ENCODE measurements around the gene IL12RB2.

IL12RB2 gene

DNA sequence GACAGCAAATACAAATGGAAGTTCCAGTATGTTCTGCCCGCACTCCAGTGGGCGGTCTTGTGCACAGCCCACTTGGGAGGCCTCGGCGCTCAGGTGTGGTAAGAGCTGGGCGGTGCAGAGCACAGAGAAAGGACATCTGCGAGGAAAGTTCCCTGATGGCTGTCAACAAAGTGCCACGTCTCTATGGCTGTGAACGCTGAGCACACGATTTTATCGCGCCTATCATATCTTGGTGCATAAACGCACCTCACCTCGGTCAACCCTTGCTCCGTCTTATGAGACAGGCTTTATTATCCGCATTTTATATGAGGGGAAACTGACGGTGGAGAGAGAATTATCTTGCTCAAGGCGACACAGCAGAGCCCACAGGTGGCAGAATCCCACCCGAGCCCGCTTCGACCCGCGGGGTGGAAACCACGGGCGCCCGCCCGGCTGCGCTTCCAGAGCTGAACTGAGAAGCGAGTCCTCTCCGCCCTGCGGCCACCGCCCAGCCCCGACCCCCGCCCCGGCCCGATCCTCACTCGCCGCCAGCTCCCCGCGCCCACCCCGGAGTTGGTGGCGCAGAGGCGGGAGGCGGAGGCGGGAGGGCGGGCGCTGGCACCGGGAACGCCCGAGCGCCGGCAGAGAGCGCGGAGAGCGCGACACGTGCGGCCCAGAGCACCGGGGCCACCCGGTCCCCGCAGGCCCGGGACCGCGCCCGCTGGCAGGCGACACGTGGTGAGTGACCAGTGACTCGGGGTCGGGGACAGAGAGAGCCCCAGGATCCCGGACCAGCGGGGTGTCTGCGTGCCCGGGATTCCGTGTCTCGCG lies at the start of gene IL12RB2:
IL12RB2 (plus strand) TSS at position 623 of the 810 bp plus-strand sequence. CDS start 12,496 bp downstream, outside the sequence.
- DNase-seq (ENCODE audit: low spot score) = no peak

- no peak for DNase-seq (ENCODE audit: low spot score)
These were observed 46.0 kb upstream of the IL12RB2 start for GRCh38 chr1:67261680-67262079.

DNA sequence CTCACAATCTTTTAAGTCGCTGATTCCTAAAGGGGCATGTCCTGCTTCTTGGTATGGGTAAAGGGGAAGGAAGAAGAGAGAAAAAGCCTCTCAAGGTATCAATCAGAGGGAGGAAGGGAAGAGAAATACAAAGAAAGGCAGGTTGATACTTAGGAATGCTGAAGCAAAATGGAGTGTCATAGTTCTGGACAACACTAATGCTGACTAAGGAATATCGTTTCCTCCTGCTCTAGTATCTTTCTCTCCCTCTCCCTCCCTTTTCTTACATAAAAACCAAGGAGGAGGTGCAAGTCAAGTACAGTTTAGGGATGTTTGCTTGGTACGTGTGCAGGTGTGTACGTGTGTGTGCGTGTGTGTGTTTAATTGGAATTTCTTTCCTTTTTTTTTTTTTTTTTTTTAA lies 44.9 kb upstream of the IL12RB2 start:
- no peak for DNase-seq (ENCODE audit: low spot score)

- DNase-seq (ENCODE audit: low spot score) = no peak
These were observed 43.5 kb upstream of the IL12RB2 start for GRCh38 chr1:67264152-67264551.

DNA sequence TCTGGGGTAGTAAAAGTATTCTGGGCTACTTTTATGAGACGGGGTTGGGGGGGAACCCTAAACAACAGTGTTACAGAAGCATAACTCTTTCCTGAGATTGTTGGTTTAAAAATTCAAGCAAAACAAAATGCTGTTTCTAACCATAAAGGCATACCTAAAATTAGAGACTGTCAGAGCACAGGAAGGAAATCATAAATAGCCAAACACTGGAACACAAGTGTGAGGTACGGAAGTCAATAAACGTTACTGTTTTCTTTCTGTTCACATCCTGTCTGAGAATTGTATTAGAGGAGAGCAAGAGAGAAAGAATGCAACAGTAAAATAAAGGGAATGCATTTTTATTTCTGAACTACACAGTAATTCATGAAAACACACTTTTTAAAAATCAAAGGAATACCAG lies 42.8 kb upstream of the IL12RB2 start:
- DNase-seq (ENCODE audit: low spot score) = peak; percentile 17

GRCh38 chr1:67269061-67269460 lies 38.6 kb upstream of the IL12RB2 start:
- DNase-seq (ENCODE audit: low spot score) = no peak

DNA sequence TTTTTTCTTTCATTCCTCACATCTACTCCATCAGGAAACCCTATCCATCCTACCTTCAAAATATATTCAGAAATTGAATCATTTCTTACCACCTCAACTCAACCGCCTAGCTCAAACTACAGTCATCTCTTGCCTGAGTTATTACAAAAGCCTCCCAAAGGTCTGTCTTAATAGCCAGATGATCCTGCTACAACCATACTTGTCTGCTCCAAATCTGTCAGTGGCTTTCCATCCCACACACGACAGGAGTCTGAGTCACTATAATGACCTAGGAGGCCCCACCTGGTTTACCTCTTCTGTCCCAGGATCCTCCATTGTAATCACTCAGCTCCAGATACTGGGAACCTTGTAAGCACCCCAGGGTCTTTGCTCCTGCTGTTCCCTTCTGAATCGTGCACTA lies 37.1 kb upstream of the IL12RB2 start:
- DNase-seq (ENCODE audit: low spot score) = no peak

GRCh38 chr1:67273591-67273990 lies 34.1 kb upstream of the IL12RB2 start:
- no peak for DNase-seq (ENCODE audit: low spot score)

GRCh38 chr1:67274623-67275325 lies 32.9 kb upstream of the IL12RB2 start:
- no peak for DNase-seq (ENCODE audit: low spot score)

DNA sequence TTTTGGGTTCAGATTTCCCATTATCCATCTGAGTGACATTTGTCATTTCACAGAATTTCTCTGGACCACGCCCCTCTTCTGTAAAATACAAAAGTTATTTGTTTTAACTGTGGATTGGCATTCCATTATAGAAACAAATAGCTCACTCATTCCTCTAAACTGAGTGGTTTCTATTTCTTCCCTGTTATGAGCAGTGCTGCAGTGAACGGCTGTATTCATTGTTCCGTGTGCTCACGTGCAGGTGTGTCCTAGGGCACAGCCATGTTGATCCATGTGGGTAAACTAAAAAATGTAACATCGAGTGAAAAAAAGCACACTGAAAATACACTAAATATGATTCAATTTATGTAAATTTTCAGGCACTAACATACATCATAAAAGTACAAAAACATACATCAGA lies 27.0 kb upstream of the IL12RB2 start:
- no peak for DNase-seq (ENCODE audit: low spot score)

GRCh38 chr1:67281244-67281643 lies 26.4 kb upstream of the IL12RB2 start:
- no peak for DNase-seq (ENCODE audit: low spot score)

- DNase-seq (ENCODE audit: low spot score) = no peak
These were observed 21.7 kb upstream of the IL12RB2 start for GRCh38 chr1:67285780-67286488.

- no peak for DNase-seq (ENCODE audit: low spot score)
These were observed 17.4 kb upstream of the IL12RB2 start for GRCh38 chr1:67290236-67290635.

GRCh38 chr1:67294836-67295617 lies 12.6 kb upstream of the IL12RB2 start:
- no peak for DNase-seq (ENCODE audit: low spot score)

DNA sequence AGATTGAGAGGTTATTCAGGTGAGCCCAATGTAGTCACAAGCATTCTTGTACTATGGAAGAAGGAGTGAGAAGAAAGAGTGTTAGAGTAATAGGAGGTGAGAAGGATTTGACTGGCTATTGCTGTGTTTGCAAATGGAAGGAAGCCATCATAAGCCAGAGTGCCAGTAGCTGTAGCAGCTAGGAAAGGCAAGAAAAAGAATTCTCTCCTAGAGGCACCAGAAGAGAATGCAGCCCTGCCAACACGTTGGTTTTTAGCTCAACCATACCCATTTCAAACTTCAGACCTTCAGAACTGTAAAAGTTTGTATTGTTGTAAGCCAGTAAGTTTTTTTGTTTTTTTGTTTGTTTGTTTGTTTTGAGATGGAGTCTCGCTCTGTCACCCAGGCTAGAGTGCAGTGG lies 8.9 kb upstream of the IL12RB2 start:
- no peak for DNase-seq (ENCODE audit: low spot score)

GRCh38 chr1:67299296-67299695 lies 8.4 kb upstream of the IL12RB2 start:
- DNase-seq (ENCODE audit: low spot score) = no peak

- no peak for DNase-seq (ENCODE audit: low spot score)
These were observed 7.1 kb upstream of the IL12RB2 start for GRCh38 chr1:67300561-67300960.

DNA sequence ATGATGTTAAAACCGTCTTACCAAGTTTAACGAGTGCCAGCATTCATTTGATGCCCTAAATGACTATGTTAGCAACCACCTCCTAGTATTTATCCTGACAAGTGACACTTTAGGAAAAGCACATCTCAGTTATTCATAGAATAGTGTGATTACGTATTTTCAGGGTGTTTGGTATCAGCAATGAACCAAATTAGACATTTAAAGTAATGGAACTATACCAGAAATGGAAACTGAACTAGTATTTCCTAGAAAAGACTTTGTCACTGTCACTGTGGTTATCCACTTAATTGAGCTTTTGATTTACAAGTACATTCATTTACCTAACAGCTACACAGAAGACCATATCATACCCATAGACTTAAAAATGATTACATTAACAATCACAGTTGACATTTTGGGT lies 3.6 kb upstream of the IL12RB2 start:
- DNase-seq (ENCODE audit: low spot score) = no peak

DNA sequence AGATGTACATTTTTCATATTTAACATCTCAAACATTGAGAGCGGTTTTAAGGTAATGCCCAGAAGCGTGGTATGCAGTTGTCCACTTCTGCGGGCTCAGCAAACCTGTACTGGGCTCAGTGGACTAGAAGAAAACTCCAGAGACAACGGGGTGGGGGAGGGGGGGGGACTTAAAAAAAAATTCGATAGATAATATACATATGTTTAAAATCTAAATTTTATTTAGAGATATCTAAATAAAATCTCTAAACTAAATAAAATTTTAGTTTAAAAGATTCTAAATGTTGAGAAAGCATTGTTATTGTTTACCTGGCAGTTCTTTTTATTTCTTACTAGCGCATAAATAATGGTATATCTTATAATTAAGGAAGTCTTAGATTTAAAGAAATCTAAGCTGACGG lies 1.1 kb upstream of the IL12RB2 start:
- DNase-seq (ENCODE audit: low spot score) = no peak

DNA sequence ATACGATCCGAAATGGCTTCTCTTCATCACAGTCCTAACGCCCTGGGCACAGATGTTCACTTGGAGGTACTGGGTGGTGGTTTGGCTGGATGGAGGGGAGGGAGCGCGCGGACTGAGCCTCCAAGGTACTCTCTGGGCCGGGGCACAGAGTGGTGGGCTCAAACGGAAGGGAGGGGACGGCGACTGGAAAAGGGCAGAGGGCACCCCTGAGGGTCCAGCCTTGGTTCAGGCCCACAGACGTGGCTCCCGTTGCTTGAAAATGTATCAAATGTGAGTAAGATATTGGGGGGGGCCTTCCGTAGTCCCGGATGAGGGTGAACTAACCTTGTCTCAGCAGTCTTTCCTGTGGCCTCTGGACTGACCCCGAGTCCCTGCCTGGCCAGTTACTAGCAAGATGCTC lies 463 bp downstream of the IL12RB2 start:
- DNase-seq (ENCODE audit: low spot score) = no peak

DNA sequence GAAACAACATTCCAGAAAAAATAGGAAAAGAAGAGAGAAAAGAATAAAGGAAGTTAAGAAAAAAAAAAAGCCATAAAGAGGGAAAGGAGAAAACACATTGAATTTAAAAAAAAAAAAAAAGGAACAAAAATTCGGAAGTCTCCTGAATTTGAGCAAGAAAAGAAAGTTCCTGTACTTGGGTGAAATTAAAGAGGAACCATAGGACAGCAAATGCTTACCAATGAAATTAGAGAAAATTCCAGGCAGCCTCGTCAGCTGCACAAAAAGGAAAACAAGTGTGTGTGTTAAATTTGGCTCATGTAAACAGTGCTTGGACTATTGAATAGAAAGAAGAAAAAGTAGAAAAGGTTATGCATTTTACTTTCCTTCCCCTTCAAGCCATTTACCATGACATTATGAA lies 4.9 kb downstream of the IL12RB2 start:
- no peak for DNase-seq (ENCODE audit: low spot score)

Measured in kidney capillary endothelial cell (primary cell).